Cardiac septum (tissue), 1 donor: ENCODE measurements around the gene CDH13. TPM values are rescaled to one million over a fixed set of nuclear protein-coding genes. Genes with fewer than 3 reads are reported as not detected.

ENCODE experiments used
- DNase-seq: peaks from one replicate; pipeline ENCODE4 v3.0.0-alpha.2; 2020; ENCODE audit warnings: low spot score
- intact Hi-C: fragments of 100-400 bp; cut with DNase I; formaldehyde crosslinking; loops from one replicate; pipeline ENCODE4 v1.14.0; 2022
- total RNA-seq: library from RNA; stranded (reverse); fragmentation: NEBNext Ultra II Directional; extraction: Animal tissue kit (Norgen Biotek cat#: 25700); gene quantifications from one replicate; pipeline ENCODE4 v1.2.1, GENCODE V29; 2021
- donor health status: DM: no; HTN: no; CAD: no.

Gene CDH13
- total RNA-seq, 1 donor from 2014 or later = 108 TPM

GRCh38 chr16:82953517-82953916 lies 326.7 kb downstream of the CDH13 start:
- intact Hi-C loops = no loop called here
- DNase-seq = no peak

- no peak for DNase-seq
- intact Hi-C loops = no loop called here
Observed at GRCh38 chr16:82954224-82954929, 327.6 kb downstream of the CDH13 start.

GRCh38 chr16:82955741-82956348 lies 329.1 kb downstream of the CDH13 start:
- no peak for DNase-seq
- intact Hi-C loops = no loop called here

- intact Hi-C loops = no loop called here
- no peak for DNase-seq
Observed at GRCh38 chr16:82957212-82957611, 330.4 kb downstream of the CDH13 start.

- DNase-seq = no peak
- intact Hi-C loops = no loop called here
Observed at GRCh38 chr16:82960918-82961317, 334.1 kb downstream of the CDH13 start.

GRCh38 chr16:82963653-82964052 lies 336.9 kb downstream of the CDH13 start:
- DNase-seq = no peak
- intact Hi-C loops = no loop called here

- intact Hi-C loops = no loop called here
Observed at GRCh38 chr16:82965808-82966207, 339.0 kb downstream of the CDH13 start.

GRCh38 chr16:82967424-82967823 lies 340.7 kb downstream of the CDH13 start:
- DNase-seq = no peak
- intact Hi-C loops = no loop called here

More at GRCh38 chr16:82965808-82966207, 339.0 kb downstream of the CDH13 start:
- no peak for DNase-seq

- intact Hi-C loops = no loop called here
- DNase-seq = no peak
Observed at GRCh38 chr16:82971126-82971525, 344.4 kb downstream of the CDH13 start.

- DNase-seq = no peak
- intact Hi-C loops = no loop called here
Observed at GRCh38 chr16:82972331-82972919, 345.7 kb downstream of the CDH13 start.

GRCh38 chr16:82979406-82980111 lies 352.8 kb downstream of the CDH13 start:
- no peak for DNase-seq
- intact Hi-C loops = no loop called here

GRCh38 chr16:82980810-82981209 lies 354.0 kb downstream of the CDH13 start:
- intact Hi-C loops = no loop called here
- DNase-seq = no peak

GRCh38 chr16:82987767-82988166 lies 361.0 kb downstream of the CDH13 start:
- no peak for DNase-seq

GRCh38 chr16:82990155-82990554 lies 363.4 kb downstream of the CDH13 start:
- intact Hi-C loops = no loop called here

More at GRCh38 chr16:82987767-82988166, 361.0 kb downstream of the CDH13 start:
- intact Hi-C loops = no loop called here

GRCh38 chr16:82991410-82991809 lies 364.6 kb downstream of the CDH13 start:
- intact Hi-C loops = no loop called here
- DNase-seq = no peak

More at GRCh38 chr16:82990155-82990554, 363.4 kb downstream of the CDH13 start:
- DNase-seq = no peak

- no peak for DNase-seq
- intact Hi-C loops = no loop called here
Observed at GRCh38 chr16:82991966-82992675, 365.4 kb downstream of the CDH13 start.

GRCh38 chr16:82992786-82993185 lies 366.0 kb downstream of the CDH13 start:
- no peak for DNase-seq
- intact Hi-C loops = no loop called here

GRCh38 chr16:82993415-82993814 lies 366.6 kb downstream of the CDH13 start:
- no peak for DNase-seq
- intact Hi-C loops = no loop called here

- no peak for DNase-seq
- intact Hi-C loops = no loop called here
Observed at GRCh38 chr16:82993926-82994325, 367.2 kb downstream of the CDH13 start.
